ENCODE results near the gene SLC25A13.

The SLC25A13 gene

GRCh38 chr7:96188174-96188581, 133.7 kb downstream of the SLC25A13 start:
- H3K4me1 ChIP-seq (ENCODE audit: control insufficient read depth in 2 of 2, insufficient read depth in 1 of 2, low read depth in 1 of 2, low read length in 2 of 2): peaks cover 0 to 2% of the 10 kb centered on the region in 2 donors
- H2AK5ac ChIP-seq (ENCODE audit: low read depth, low read length): no peak overlapping the region
- H3K4ac ChIP-seq (ENCODE audit: low read length): no peak overlapping the region
- WGBS, 2 donors (ENCODE audit: extremely low coverage in 2 of 2, insufficient read length in 2 of 2, insufficient replicate concordance in 1 of 2): no CpG with 5 or more reads among the region's 8 CpGs
- H2AFZ ChIP-seq (ENCODE audit: low read length): no peak overlapping the region
- H3K36me3 ChIP-seq (replicated peaks in 1 of 2; ENCODE audit: control insufficient read depth in 2 of 2, insufficient read depth in 2 of 2, low read length in 2 of 2): peaks cover 8 to 87% of the 10 kb centered on the region in 2 donors
- H3K9me3 ChIP-seq (replicated peaks in 1 of 2; ENCODE audit: control insufficient read depth in 2 of 2, insufficient read depth in 1 of 2, low read depth in 1 of 2, low read length in 2 of 2): no peaks in the 10 kb centered on the region
- H3K9ac ChIP-seq (ENCODE audit: low read depth, low read length, poor library complexity): no peak overlapping the region
- peak overlapping the region; percentile 22 for H3K27ac ChIP-seq (replicated peaks; ENCODE audit: low read length)
- no peak overlapping the region for H3K4me2 ChIP-seq (ENCODE audit: insufficient read depth, low read length, poor library complexity, severe bottlenecking)
- H2BK120ac ChIP-seq (ENCODE audit: low read depth, low read length): no peak overlapping the region
- H3K27me3 ChIP-seq (ENCODE audit: control insufficient read depth in 3 of 3, insufficient read depth in 3 of 3, low read depth in 1 of 3, low read length in 3 of 3): no peaks in the 10 kb centered on the region
- H4K91ac ChIP-seq (ENCODE audit: low read depth, low read length, poor library complexity): no peak overlapping the region
- DNase-seq (ENCODE audit: low spot score): no peak
- H3K14ac ChIP-seq (ENCODE audit: low read length): no peak overlapping the region
- H3K79me1 ChIP-seq (ENCODE audit: low read depth, low read length): no peaks in the 10 kb centered on the region
- H2BK12ac ChIP-seq (ENCODE audit: low read length): no peak overlapping the region
- H4K8ac ChIP-seq (ENCODE audit: low read depth, low read length): no peak overlapping the region
- no peak overlapping the region for H3K18ac ChIP-seq (ENCODE audit: low read length)
- no peak overlapping the region for H2BK5ac ChIP-seq (ENCODE audit: low read length)
- H2BK15ac ChIP-seq (ENCODE audit: low read length): no peak overlapping the region
- no peak overlapping the region for H3K4me3 ChIP-seq (ENCODE audit: low read length in 2 of 2)
- no peak overlapping the region for H3K23ac ChIP-seq (ENCODE audit: low read depth, low read length, poor library complexity)

- Histone ChIP-seq H2AK5ac (ENCODE audit: low read depth, low read length) (no peak overlapping the region), H2BK12ac (ENCODE audit: low read length) (no peak overlapping the region), H3K4me1 (ENCODE audit: control insufficient read depth in 2 of 2, insufficient read depth in 1 of 2, low read depth in 1 of 2, low read length in 2 of 2) (peaks cover 0 to 2% of the 10 kb centered on the region in 2 donors), H3K27me3 (ENCODE audit: control insufficient read depth in 3 of 3, insufficient read depth in 3 of 3, low read depth in 1 of 3, low read length in 3 of 3) (no peaks in the 10 kb centered on the region), H3K18ac (ENCODE audit: low read length) (no peak overlapping the region), H4K91ac (ENCODE audit: low read depth, low read length, poor library complexity) (no peak overlapping the region), H3K23ac (ENCODE audit: low read depth, low read length, poor library complexity) (no peak overlapping the region), H2BK15ac (ENCODE audit: low read length) (no peak overlapping the region), H3K9me3 (replicated peaks in 1 of 2; ENCODE audit: control insufficient read depth in 2 of 2, insufficient read depth in 1 of 2, low read depth in 1 of 2, low read length in 2 of 2) (no peaks in the 10 kb centered on the region), H3K4me3 (ENCODE audit: low read length in 2 of 2) (no peak overlapping the region), H4K8ac (ENCODE audit: low read depth, low read length) (no peak overlapping the region), H3K4ac (ENCODE audit: low read length) (no peak overlapping the region), H2BK5ac (ENCODE audit: low read length) (no peak overlapping the region), H3K9ac (ENCODE audit: low read depth, low read length, poor library complexity) (no peak overlapping the region), H3K36me3 (replicated peaks in 1 of 2; ENCODE audit: control insufficient read depth in 2 of 2, insufficient read depth in 2 of 2, low read length in 2 of 2) (peaks cover 6 to 86% of the 10 kb centered on the region in 2 donors), H3K14ac (ENCODE audit: low read length) (no peak overlapping the region), H3K27ac (replicated peaks; ENCODE audit: low read length) (no peak overlapping the region), H3K4me2 (ENCODE audit: insufficient read depth, low read length, poor library complexity, severe bottlenecking) (no peak overlapping the region), H2AFZ (ENCODE audit: low read length) (no peak overlapping the region), H3K79me1 (ENCODE audit: low read depth, low read length) (no peaks in the 10 kb centered on the region), H2BK120ac (ENCODE audit: low read depth, low read length) (no peak overlapping the region)
- no peak for DNase-seq (ENCODE audit: low spot score)
- no CpG with 5 or more reads among the region's 6 CpGs for WGBS, 2 donors (ENCODE audit: extremely low coverage in 2 of 2, insufficient read length in 2 of 2, insufficient replicate concordance in 1 of 2)
Measured at GRCh38 chr7:96187735-96188134, 134.2 kb downstream of the SLC25A13 start.

GRCh38 chr7:96184783-96185182, 137.1 kb downstream of the SLC25A13 start:
- Histone ChIP-seq H3K18ac (ENCODE audit: low read length) (no peak overlapping the region), H3K27ac (replicated peaks; ENCODE audit: low read length) (no peak overlapping the region), H3K36me3 (replicated peaks in 1 of 2; ENCODE audit: control insufficient read depth in 2 of 2, insufficient read depth in 2 of 2, low read length in 2 of 2) (peaks cover 4 to 75% of the 10 kb centered on the region in 2 donors), H2BK120ac (ENCODE audit: low read depth, low read length) (no peak overlapping the region), H3K9ac (ENCODE audit: low read depth, low read length, poor library complexity) (no peak overlapping the region), H2BK12ac (ENCODE audit: low read length) (no peak overlapping the region), H3K4me3 (ENCODE audit: low read length in 2 of 2) (no peak overlapping the region), H3K79me1 (ENCODE audit: low read depth, low read length) (no peaks in the 10 kb centered on the region), H3K4me1 (ENCODE audit: control insufficient read depth in 2 of 2, insufficient read depth in 1 of 2, low read depth in 1 of 2, low read length in 2 of 2) (peaks cover 0 to 2% of the 10 kb centered on the region in 2 donors), H3K4me2 (ENCODE audit: insufficient read depth, low read length, poor library complexity, severe bottlenecking) (no peak overlapping the region), H2AK5ac (ENCODE audit: low read depth, low read length) (no peak overlapping the region), H3K14ac (ENCODE audit: low read length) (no peak overlapping the region), H4K8ac (ENCODE audit: low read depth, low read length) (no peak overlapping the region), H3K23ac (ENCODE audit: low read depth, low read length, poor library complexity) (no peak overlapping the region), H3K9me3 (replicated peaks in 1 of 2; ENCODE audit: control insufficient read depth in 2 of 2, insufficient read depth in 1 of 2, low read depth in 1 of 2, low read length in 2 of 2) (no peaks in the 10 kb centered on the region), H4K91ac (ENCODE audit: low read depth, low read length, poor library complexity) (no peak overlapping the region), H3K27me3 (ENCODE audit: control insufficient read depth in 3 of 3, insufficient read depth in 3 of 3, low read depth in 1 of 3, low read length in 3 of 3) (no peaks in the 10 kb centered on the region), H2AFZ (ENCODE audit: low read length) (no peak overlapping the region), H2BK5ac (ENCODE audit: low read length) (no peak overlapping the region), H2BK15ac (ENCODE audit: low read length) (no peak overlapping the region), H3K4ac (ENCODE audit: low read length) (no peak overlapping the region)
- DNase-seq (ENCODE audit: low spot score): no peak
- WGBS, 2 donors (ENCODE audit: extremely low coverage in 2 of 2, insufficient read length in 2 of 2, insufficient replicate concordance in 1 of 2): no CpG with 5 or more reads among the region's 2 CpGs

- H3K9ac ChIP-seq (ENCODE audit: low read depth, low read length, poor library complexity): no peak overlapping the region
- H3K4me1 ChIP-seq (ENCODE audit: control insufficient read depth in 2 of 2, insufficient read depth in 1 of 2, low read depth in 1 of 2, low read length in 2 of 2): peaks cover 0 to 7% of the 10 kb centered on the region in 2 donors
- H3K4me2 ChIP-seq (ENCODE audit: insufficient read depth, low read length, poor library complexity, severe bottlenecking): no peak overlapping the region
- H2AFZ ChIP-seq (ENCODE audit: low read length): no peak overlapping the region
- H3K79me1 ChIP-seq (ENCODE audit: low read depth, low read length): no peaks in the 10 kb centered on the region
- peaks cover 3 to 66% of the 10 kb centered on the region in 2 donors for H3K36me3 ChIP-seq (replicated peaks in 1 of 2; ENCODE audit: control insufficient read depth in 2 of 2, insufficient read depth in 2 of 2, low read length in 2 of 2)
- H2AK5ac ChIP-seq (ENCODE audit: low read depth, low read length): no peak overlapping the region
- H2BK120ac ChIP-seq (ENCODE audit: low read depth, low read length): no peak overlapping the region
- no peak overlapping the region for H3K23ac ChIP-seq (ENCODE audit: low read depth, low read length, poor library complexity)
- no peak overlapping the region for H3K4ac ChIP-seq (ENCODE audit: low read length)
- no peak overlapping the region for H3K4me3 ChIP-seq (ENCODE audit: low read length in 2 of 2)
- H2BK12ac ChIP-seq (ENCODE audit: low read length): no peak overlapping the region
- WGBS, 2 donors (ENCODE audit: extremely low coverage in 2 of 2, insufficient read length in 2 of 2, insufficient replicate concordance in 1 of 2): no CpG with 5 or more reads among the region's 5 CpGs
- no peaks in the 10 kb centered on the region for H3K9me3 ChIP-seq (replicated peaks in 1 of 2; ENCODE audit: control insufficient read depth in 2 of 2, insufficient read depth in 1 of 2, low read depth in 1 of 2, low read length in 2 of 2)
- no peak overlapping the region for H3K14ac ChIP-seq (ENCODE audit: low read length)
- no peak overlapping the region for H4K91ac ChIP-seq (ENCODE audit: low read depth, low read length, poor library complexity)
- H4K8ac ChIP-seq (ENCODE audit: low read depth, low read length): no peak overlapping the region
- H2BK5ac ChIP-seq (ENCODE audit: low read length): no peak overlapping the region
- H3K18ac ChIP-seq (ENCODE audit: low read length): no peak overlapping the region
- no peak overlapping the region for H2BK15ac ChIP-seq (ENCODE audit: low read length)
- no peak for DNase-seq (ENCODE audit: low spot score)
- H3K27ac ChIP-seq (replicated peaks; ENCODE audit: low read length): no peak overlapping the region
- H3K27me3 ChIP-seq (ENCODE audit: control insufficient read depth in 3 of 3, insufficient read depth in 3 of 3, low read depth in 1 of 3, low read length in 3 of 3): no peaks in the 10 kb centered on the region
Measured at GRCh38 chr7:96183163-96183670, 138.7 kb downstream of the SLC25A13 start.
